GM21447 (cell line): Measurements from ENCODE around the gene LCA5L.

Experiments
- ATAC-seq: cut with Tn5 transposase; IDR thresholded peaks from one replicate; pipeline ENCODE4 v1.9.1; 2021; ENCODE audit not compliant: unreplicated experiment

LCA5L gene

DNA sequence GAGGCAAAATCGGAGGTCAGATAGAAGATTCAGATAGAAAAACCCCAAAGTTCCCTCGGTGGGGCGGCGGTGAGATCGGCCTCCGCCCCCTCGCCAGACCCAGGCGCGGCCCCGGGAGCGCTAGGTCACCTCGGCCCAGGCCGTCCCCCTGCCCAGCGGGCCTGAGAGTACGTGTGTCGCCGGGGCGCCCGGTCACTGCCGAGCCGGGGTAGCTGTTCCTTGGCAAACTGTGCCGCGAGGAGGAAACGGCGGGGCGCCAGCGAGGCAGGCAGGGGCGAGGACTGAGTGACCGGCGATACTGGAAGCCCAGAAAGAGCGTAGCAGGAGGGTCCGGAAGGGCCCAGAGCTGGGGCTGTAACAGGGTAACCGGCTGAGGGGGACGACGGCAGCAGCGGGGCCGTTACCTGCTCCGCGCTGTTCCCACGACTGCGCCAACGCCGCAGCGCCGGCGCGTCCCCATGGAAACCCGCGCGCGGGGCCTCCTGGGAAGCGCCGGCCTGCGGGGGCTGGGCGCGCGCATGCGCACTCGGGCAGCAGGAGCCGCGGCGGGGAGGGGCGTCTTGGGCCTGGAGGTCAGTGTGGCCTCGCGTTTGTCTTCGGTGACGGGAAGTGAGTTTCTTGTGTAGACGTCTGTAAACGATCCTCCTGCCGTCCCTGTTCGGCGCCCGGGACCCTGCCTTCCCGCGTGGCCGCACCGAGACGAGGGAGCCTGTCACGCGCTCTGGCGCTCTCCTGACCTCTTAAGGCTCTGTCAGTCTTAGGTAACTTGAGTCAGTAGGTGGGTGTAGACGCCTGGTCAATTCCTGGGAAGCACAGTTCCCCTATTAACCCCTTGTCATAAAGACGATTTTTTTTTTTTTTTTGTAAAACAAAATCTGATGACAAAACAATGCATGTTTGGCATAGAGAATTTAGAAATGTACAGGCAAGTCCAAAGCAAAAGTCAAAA, at the start of gene LCA5L:
TSS of gene LCA5L (minus strand) at position 458 of the 949 bp plus-strand sequence. CDS start 17,285 bp downstream, outside the sequence.
- ATAC-seq: peak; percentile 82

DNA sequence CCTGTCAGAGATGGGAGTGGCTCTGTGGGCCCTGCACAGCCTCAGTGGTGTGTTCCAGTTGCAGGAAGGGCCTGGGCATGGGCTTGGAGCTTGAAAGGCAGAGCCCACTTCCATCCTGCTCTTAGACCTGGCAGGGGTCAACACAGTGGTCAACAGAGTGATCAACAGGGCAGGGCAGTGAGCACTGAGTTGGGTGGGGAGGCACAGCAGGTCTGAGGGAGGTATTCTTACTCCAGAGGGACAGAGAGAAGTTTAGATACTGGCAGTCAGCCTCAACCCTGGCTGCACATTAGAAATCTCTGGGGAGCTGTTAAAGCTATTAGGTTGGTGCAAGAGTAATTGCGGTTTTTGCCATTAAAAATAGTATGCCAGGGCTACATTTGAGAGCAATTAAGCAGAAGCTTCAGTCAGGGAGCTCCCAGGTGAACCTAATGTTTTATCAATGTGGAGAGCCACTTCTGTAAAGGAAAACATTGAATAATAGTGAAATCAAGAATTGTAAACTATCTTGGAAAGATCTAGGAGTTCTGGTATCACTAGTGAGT, 43.9 kb upstream of the LCA5L start:
- ATAC-seq: no peak

DNA sequence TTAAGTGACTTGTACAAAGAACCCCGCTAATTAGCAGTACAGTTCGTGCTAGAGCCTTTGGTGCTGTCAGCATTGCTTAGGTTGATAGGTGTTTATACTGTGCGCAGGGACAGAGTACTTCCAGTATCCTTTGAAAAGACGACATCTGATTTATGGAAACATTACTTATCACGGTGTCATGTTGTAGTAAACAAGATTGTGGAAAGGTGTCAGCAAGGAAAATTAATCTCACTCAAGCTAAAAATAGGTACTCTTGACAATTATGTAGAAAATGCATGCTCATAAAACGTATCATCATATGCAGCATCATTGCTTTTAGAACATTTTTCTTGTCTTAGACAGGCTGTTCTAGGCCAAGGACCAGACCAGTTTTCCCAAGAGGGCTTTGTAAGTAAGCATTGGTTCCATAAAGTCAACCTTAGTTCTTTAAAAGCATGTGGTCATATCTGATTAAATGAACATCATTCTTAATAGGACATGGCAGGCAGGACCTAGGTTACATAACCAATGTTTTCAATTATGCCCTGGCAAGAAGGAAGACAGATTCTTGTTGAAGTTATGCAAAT, 39.2 kb upstream of the LCA5L start:
- ATAC-seq: no peak

- no peak for ATAC-seq
Measured at GRCh38 chr21:39483917-39484316, 38.3 kb upstream of the LCA5L start.

DNA sequence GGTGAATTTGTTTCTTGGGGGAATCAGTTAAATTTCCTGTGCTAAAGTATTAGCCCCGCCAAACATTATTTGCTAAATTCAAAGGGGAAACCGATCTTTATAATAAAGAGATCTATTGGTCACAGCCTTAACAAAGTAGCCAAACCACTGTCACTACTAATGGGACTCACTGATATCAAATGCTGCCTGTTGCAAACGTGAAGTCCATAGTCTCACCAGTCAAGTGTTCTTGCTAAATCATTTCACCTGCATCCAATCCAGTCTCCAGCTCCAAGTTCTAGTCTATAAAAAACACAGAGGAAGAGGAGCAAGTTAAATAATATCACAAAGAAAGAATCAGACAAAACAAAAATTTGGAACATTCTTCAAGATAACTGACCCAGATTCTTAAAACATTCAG, 36.3 kb upstream of the LCA5L start:
- ATAC-seq: no peak

- ATAC-seq: no peak
Measured at GRCh38 chr21:39480271-39480670, 34.7 kb upstream of the LCA5L start.

DNA sequence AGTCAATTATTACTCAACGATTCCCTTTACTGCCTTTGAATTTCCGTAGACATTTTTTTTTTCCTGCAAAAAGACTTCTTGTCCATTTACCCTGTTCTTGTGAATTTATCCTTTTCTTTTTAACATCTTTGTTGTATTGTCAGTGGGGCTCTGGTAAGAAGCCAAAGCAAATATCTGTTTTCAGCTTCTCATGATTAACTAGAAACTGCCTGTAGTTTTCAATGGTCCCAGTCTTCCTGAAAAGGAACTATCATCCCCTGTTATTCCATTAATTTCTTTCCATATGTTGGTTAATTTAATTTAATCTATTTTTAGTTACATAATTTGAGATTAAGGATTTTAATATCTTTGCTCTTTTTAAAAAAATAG, 34.2 kb upstream of the LCA5L start:
- ATAC-seq: no peak

GRCh38 chr21:39479164-39479813, 33.7 kb upstream of the LCA5L start:
- ATAC-seq: no peak

- no peak for ATAC-seq
Measured at GRCh38 chr21:39474611-39475010, 29.0 kb upstream of the LCA5L start.

DNA sequence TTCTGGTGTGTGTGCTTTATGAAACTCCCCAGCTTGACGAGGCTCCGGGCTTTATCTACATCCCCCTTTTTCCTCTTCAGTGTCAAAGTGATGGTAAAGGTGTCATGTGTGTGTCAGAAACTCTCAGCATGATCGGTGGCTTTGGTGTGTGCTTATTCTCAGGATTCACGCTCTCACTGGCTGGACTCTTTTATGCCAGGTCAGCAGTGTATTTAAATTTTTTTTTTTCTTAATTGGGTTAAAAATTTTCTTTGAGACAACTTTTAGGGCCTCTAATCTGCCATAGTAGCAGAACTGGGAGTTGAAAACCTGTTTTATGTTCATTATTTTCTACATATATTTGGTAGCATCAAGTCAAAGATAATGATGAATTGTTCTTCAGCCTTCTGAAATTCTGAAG, 27.2 kb upstream of the LCA5L start:
- ATAC-seq: no peak

DNA sequence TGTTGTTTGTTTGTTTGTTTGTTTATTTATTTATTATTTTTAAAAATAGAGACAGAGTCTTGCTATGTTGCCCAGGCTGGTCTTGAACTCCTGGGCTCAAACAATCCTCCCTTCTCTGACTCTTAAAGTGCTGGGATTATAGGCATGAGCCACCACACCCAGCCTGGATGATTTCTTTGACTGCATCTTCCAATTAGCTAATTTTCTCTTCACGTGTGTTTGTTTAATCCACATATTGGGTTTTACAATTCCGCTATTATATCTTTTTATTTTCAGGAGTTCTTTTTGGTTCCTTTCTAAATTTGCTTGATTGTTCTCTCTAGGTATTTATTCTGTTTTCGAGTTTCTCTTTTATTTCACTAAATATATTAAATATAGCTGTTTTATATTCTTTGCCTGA, 26.0 kb upstream of the LCA5L start:
- ATAC-seq: no peak

DNA sequence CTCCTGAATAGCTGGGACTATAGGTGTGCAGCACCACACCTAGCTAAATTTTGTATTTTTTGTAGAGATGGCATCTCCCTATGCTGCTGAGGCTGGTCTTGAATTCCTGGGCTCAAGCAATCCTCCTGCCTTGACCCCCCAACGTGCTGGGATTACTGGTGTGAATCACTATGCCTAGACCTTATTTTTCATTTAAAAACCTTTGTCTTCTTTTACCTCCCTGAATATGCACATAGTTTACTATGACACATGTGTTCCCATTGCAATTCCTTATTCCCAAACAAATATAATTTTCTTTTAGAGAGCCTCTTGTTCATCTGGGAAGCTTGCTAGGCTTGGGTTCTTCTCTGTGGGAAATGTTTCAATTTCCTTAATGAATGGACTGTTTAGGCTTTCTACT, 23.0 kb upstream of the LCA5L start:
- ATAC-seq: no peak

DNA sequence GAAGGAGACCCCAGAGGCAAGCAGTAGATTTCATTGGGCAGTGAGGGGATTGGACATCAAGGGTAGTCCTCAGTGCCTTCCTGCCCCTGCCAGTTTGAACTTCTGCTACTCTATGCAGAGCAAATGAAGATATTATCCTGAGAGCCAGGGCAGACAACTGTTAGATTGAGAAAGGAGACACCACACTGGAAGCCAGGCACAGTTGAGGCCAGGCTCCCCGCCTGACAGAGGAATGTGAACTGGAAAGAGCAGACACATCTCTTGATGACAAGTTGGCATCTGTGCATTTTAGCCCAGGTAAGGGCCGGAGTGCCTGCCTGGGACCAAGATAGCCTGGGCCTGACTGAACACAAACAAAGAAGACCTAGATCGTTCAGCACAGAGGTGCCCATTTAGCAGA, 22.2 kb upstream of the LCA5L start:
- ATAC-seq: no peak

DNA sequence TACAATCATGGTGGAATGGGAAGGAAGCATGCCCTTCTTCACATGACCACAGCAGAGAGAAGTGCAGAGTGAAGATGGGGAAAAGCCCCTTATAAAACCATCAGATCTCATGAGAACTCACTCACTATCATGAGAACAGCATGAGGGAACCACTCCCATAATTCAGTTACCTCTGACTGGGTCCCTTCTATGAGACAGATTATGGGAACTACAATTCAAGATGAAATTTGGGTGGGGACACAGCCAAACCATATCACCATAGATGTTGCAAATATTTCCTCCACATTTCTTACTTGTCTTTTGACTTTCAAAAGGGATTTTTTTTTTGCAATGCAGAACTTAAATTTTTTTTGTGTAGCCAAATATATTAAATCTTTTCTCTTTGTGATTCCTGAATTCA, 21.0 kb upstream of the LCA5L start:
- no peak for ATAC-seq

- ATAC-seq: no peak
Measured at GRCh38 chr21:39463308-39463707, 17.7 kb upstream of the LCA5L start.

- no peak for ATAC-seq
Measured at GRCh38 chr21:39461419-39461818, 15.8 kb upstream of the LCA5L start.

DNA sequence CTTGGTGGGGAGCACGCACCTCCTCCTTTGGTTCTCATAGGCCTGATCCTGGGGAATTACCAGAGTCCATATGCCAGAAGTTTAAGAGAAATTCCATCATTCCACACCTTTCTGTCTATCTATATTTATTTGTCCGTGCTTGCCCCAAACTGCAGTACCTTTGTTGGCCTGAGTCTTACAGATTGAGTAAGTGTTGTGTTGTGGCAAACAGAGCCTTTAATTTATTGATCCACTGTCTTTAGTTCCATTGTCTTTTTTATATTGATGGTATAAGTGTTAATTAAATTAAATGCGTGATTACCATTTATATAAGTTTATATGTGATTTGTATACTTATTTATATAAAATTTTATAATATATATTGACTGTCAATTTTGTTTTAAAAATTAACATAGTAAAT, 11.1 kb upstream of the LCA5L start:
- no peak for ATAC-seq

- no peak for ATAC-seq
Measured at GRCh38 chr21:39454949-39455668, 9.5 kb upstream of the LCA5L start.

DNA sequence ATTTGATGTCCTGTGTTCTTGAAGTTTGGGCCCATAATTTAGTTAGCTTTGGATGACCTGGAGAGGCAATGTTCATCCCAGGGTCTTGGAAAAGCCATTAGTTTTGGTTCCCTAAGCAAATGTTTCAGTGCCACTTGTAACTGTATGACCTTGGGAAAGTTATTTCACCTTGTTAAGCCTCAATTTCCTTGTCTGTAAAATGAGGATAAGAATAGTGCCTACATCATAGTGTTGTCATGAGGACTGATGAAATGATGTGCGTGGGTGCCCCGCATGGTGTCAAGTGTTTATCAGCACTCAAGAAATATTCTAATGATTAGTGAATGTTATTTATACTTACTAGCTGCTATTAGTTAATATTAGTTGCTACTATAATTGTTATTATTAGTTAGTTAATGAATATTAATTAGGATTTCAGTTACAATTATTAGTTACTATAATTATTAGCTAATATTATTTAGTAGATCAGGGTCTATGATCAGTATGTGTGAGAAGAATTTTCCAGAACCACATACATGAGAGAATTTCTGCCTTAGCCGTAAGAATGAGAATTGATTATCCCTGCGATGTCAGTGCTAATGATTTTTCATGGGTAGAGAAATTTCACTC, 8.1 kb upstream of the LCA5L start:
- no peak for ATAC-seq

DNA sequence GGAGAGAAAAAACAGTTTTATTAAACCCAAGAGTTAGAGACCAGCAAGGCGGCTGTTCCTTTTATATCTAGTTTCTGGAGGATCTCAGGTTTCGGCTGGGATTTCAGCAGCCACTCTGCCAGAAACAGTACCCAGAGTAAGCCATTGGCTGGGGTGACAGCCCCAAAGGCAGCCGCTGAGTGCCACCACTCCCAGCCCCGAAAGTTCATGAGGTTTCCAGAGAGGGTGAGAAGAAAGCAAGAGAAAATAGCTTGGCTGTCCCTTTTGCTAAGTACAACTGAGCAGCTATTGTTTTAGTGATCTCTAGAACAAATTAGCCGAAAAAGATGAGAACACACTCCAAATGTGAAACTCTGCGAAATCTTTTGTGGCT, 7.4 kb upstream of the LCA5L start:
- no peak for ATAC-seq
